GM19463 (cell line): ENCODE measurements around the gene PROM1.
A peak's percentile ranks its signal among the peaks of the same experiment; 100 is the strongest.

ENCODE experiments used
- ATAC-seq: cut with Tn5 transposase; IDR thresholded peaks from one replicate; pipeline ENCODE4 v1.9.1; 2021; ENCODE audit warnings: mild to moderate bottlenecking, moderate library complexity; ENCODE audit not compliant: unreplicated experiment

The PROM1 gene

DNA sequence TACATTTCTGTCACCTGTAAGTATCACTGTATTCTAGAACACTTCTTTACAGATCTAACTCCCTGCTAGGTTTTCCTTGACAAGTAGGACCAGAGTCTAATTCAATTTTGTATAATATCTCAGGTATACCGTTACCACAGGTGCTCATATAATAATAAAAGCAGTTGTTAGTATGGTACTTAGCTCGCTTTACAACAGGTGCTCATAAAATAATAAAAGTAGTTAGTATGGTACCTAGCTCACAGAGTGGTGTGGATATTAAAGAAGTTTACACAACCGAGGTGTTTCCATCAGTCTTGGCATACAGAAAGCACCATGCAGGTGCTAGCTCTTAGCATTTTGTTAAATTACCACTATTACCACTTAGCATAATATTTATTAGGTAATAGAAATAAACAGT, 88.0 kb downstream of the PROM1 start:
- ATAC-seq, result no peak

DNA sequence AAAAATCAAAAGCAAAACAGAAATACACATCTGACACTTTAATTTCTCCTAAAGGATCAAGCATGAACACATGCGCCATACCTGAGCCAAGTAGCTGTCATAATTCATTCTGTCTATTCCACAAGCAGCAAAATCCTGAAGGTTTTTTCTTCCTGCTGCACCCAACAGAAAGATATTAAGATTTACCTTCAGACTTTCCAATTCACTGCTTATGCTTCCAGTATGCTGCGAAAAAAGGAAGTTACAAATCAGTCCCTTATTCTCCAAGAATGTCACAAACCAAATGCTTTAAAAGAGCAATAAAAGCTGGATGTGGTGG, 91.7 kb downstream of the PROM1 start:
- ATAC-seq, result no peak

DNA sequence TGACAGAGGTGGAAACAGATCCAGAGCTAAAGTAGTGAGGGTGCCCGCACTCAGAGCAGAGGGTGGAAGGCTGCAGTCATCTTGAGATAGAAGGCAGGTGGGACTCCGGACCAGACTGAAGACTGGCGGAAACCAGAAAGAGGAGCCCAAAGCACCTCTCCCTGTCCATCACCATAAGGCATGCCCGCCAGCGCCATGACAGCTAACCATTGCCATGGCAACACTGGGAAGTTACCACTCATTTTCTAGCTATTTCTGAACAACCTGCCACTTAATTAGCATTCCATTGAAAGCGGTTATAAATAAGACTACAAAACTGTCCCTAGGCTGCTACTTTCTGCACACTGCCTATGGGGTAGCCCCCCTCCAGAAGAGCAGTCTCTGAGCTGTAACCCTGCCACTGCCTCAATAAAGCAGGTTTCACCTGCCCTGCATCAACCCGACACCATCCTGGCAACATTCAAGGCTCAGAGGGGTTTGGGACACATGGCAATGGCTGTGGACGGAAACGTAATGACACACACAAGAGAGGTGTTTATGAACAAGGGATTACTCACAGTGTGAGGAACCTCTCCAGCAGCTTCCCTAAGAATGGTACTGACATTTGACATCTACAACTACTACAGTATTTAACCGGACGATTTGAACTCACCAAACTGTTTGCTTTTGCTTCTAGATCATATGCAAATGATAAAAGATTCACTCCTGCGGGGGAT, 93.1 kb downstream of the PROM1 start:
- no peak for ATAC-seq

DNA sequence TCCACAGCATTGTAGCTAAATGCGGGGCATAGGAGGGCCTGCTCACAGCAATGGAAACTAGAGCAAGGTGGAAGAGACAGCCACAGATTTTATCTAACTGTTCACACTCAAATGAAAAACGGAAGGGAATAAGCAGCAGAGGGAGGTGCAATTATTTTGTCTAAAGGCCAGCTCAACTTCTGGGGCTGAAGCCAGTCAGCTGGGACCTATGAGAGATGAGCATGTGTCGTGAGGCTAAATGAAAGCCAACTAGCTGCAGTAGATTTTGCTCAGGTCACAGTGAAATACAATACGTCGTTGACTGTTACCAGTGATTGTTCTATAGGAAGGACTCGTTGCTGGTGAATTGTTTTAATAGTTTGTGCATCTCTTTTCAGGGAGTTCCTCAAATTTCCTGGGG, 94.4 kb downstream of the PROM1 start:
- ATAC-seq, result no peak

DNA sequence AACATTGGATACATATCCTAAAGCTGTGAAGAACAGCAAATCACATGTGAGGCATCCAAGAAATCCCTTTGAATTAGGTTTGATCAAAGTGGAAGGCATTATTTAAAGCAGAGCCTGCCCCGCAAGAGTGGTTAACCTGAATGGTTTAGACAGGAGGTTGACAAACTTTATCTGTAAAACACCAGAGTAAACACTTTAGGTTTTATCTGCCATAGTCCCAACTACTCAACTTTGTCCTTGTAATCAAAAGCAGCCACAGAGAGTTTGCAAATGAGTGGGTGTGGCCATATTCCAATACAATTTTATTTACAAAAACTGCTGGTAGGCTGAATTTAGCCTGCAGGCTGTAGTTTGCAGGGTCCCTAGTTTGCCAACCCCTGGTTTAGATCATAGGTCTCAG, 95.6 kb downstream of the PROM1 start:
- no peak for ATAC-seq

DNA sequence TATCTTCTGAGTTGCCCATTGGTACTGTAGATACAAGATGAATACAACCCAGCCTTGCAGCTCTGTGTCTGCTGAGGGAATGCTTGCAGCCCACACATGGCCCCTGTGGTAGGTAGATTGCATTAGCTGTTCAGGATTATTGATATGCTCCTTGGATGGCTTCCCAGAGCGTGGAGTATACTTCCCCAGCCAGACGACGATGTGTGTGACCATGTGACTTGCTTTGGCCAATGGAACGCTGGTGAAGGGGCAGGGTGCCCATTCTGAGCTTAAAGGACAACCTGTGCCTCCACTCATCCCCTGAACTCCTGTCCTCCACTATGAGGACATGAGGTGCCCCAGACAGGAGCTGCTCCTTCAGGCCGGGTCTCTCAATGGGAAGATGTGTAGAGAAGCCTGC, 96.9 kb downstream of the PROM1 start:
- no peak for ATAC-seq

DNA sequence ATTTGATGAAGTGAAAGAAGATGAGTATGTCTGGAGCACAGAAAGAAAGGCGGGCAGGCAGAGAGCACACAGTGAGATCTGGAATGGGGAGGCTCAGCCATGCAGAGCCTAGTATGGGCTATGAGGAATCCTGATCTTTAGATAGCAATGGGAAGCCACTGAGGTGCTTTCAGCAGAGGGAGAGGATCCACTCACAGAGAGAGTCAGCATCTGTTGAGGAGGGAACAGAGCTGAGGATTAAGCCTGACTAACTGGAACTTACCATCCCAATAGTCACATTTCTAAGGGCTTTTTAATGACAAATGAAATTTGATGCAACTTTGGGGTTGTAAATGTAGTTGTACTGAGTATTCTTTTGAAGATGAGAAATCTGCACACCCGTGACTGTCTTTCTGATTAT, 100.2 kb downstream of the PROM1 start:
- no peak for ATAC-seq

DNA sequence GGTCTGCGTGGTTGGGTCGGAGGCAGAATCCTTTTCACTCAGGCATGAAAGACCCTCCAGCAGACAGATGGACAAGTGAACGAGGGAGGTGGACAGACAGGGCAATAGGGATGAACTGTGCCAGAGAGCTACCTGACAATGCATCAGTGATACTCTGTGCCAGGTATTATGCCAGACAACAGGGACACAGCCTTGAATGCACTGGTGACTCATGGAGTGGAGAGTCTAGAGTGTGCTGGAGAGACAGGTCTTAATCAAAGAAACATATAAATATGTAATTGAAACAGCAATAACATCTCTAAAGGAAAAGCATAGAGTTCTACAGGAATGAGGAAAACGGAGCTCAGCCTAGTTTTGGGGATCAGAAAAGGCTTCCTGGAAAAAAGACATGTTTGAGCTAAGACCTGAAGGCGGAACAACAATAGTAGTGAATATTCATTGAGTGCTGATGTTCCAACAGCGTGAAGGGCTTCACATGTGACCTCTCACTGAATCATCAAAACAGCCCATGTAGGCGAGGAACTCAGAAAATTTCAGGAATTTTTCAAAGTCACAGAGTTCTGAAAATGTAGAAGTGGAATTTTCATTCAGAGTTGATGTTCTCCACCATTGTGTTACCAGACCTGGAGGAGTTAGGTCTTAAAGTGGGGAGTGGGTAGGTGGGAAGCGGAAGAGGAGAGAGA, 100.8 kb downstream of the PROM1 start:
- no peak for ATAC-seq

DNA sequence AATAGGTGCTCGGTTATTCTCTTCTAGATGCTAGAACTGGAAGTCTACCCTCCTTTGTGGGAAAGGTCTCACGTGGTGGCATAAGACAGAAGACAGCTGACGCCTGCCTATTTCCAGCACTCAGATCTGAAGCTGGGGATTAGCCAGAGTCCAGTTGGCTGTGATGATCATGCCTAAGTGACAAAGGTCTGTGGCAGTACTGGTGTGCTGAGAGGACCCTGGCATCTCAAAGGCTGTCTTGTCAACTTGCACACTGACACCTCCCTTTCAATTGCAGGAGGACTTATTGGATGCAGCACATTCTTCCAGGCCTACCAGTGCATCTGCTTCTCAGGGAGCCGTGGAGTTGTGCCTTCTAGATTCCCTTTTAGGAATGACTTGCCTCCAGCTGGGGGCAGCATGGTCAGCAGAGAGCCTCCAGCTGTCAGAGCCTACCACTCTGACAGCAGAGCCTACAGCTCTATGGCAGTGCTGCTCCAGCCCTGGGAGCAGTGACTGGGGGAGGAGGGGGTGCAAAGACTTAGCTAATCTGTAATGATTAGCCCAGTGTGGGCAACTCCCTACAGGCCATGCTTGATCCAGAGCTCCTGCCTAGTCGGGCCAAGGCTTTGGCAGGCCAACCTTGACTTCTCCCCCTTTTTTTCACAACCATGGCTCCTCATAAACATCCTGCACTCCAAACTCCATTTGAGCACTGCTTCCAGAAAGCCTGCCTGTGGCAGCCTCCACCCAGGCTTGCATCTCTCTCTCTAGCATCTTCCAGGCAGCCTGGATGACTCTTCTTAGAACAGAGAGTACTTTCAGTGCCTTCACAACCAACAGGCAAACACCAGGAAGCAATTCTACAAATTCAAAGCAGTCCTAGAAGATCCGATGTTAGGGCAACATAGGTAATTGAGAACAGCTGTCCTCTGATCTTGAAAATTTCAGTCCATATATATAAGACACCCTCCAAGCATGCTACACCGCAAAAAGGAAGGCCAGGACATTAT, 107.1 kb downstream of the PROM1 start:
- ATAC-seq, result no peak

DNA sequence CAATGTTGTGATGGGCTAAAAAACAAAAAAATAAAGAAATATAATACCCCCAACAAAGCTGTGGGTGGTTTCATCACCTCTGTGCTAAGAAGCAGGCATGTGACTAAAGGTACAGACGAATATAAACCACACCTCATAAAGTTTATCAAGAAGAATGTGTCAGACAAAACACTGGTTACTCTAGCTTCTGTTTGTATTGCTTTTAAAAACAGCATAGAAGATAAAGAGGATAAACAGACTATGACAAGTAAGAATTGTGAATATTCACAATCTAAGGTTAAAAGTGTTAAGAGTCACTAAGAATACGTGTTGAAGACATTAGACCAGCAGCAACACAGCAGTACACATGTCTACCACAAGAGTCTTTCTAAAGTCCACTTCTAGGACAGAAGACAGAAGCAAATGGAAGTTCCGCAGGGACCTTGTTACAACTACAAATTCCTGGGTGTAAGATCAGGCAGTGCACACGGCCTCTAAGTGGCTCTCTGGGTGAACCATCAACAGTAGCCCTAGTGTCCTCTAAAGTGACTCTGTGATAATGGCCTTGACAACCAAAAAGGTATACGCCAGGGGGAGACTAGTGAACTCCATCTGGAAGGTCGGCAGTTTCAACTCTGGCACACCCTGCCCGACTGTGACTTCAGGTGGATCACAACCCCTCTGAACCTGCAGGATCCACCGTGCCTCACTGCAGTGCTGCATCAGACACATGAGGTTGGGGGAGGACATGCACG, 112.6 kb downstream of the PROM1 start:
- no peak for ATAC-seq

DNA sequence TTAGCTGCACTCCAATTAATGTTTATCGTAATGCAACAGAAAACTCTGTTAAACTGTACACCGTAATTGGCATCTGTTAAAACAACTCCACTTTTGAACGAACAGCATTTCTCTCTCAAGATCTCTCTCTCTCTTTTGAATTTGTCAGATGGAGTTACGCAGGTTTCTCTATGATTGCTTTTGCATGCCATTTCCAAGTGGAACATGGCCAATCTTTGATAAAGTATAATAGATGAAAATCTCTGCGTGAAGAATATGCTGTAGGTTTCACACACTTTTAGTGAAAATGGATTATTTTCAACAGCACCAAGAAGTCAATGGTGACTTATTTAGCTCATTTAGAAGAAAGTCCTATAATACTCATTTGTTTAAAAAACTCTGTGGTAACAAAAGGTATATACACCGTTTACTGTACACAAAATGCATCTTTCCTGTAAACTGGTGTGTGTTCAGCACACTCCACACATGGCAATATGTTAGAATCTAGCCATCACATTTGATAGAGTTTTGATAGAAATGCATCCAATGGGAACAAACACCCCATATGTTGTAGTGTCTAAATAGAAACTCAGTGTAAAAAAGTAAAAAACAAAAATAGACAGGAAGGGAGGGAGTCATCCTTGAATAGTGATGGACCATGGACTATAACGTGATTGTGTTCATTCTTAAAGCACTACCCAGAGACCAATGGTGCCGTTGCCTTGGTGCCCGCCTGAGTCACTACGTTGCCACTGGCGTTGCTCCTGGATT, 115.1 kb downstream of the PROM1 start:
- no peak for ATAC-seq

DNA sequence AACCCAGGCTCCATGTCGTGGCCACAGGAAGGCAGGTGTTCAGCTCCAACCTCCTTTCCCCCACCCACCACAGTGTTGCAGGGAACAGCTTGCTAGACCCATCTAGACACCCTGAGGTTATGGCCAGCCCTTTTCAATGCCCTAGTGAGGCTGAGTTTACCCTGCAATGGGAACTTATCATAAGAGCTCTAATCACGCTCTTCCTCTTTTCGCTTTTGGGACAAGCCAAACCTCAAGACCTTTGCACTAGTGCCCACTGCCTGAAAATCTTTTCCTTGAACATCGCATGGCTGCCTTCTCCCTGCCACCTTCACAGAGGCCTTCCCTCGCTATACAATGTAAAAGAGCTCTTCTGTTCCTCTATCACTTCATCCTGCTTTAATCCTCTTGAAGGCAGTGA, 118.5 kb downstream of the PROM1 start:
- ATAC-seq, result no peak

DNA sequence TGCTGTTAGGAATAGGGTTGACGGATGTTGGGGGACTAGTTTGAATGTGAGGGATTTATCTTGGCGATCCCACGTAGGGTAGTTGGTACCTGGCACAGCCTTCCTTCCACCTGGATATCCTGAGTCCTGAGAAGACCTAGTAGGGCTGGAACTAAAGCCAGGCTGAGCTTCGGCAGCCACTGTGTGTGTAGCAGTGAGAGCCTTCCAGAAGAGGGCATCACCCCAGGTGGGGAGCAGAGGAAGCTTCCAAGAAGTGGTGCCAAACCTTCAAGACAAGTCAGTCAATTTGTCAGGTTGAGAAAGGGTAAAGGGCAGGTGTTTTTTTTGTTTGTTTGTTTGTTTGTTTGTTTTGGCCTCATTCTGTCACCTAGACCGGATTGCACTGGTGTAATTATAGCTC, 119.7 kb downstream of the PROM1 start:
- no peak for ATAC-seq

DNA sequence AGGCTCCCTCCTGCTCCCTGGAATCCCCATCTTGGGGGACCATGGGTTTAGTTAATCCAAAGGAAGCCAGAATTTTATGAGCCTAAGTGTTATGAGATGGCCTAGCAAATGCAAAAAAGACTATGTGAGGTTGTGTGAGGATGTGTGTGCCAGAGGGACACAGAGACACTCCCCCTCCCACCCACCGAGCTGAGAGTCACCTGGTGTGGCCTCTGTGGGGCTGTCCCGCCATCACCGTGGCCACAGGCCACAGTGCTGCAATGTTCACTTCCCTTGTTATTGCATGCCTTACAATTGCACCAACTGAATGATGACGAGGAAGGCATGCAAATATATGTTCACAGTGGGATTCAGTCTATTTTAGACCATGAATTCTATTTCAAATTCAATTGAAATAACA, 120.2 kb downstream of the PROM1 start:
- peak; percentile 75 for ATAC-seq

DNA sequence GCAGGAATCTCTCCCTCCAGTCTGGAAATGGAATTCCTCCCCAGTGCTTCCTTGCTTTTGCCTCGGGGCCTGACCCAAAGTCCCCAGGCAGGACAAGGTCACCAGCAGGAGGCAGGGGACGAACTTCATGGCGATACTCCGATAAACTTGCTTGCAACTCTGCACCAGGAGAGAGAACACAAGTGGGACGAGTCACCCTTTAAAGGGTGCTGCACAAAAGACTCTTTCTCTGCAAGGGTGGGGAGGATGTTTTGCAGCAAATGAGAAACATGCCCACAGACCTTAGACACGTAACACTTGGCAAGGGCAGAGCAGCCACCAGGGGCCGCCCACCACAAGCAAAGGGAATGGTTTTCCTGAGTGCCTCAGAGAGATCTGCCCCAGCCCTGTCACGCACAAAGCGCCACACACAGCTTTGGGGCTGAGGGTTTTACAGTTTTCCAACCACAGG, 120.8 kb downstream of the PROM1 start, which contains the start of gene FGFBP2:
Gene FGFBP2 (minus strand): TSS at position 175 of the 451 bp plus-strand sequence. CDS start 46 bp downstream, at position 129.
- ATAC-seq, result peak; percentile 67

DNA sequence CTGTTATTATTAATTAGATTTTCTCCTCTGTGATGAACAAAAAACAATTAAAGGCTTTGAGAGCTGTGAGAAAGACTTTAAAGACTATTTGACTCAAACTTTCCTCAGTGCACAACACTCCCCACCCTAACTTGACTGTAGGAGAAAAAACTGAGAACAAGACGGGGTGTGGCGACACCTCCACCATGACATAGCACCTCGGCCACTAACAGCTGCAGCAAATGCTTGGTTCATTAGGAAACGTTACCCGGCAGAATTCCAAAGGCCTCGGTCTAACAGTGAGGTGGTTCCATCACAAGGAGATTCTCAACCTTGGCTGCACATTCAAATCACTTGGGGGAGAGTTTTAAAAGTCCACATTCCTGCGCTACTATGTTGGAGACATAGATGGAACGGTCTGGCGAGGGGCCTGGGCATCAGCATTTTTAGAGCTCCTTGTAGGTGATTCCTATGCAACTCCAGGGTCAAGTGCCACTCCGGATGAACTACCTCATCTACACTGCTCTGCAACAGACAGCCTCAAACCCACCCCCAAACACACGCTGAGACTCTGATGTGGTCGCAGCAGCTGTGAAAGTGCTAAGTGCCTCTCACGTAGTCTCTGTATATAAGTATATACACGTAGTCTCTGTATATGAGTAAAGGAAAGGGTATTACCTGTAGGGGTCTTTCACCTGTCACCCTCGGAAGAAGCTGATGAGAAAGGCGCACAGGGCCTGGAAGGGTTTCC, 121.9 kb downstream of the PROM1 start:
- no peak for ATAC-seq

DNA sequence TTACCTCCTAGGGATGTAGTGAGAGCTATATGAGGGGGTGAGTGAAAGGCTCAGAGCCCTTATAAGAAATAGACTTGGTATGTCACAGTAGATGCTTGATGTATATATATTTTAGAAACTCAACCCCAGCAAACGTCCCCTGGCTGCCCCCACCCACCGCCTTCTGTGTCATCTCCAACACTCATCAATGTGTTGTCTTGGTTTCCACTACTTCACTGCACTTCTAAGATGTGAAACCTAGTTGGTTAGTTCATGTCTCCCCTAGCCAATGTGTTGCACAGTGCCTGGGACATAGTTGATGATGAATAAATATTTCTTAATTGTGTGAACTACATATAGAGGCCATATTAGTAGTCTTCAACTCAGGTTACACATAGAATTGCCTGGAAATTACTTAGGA, 125.3 kb downstream of the PROM1 start:
- no peak for ATAC-seq

DNA sequence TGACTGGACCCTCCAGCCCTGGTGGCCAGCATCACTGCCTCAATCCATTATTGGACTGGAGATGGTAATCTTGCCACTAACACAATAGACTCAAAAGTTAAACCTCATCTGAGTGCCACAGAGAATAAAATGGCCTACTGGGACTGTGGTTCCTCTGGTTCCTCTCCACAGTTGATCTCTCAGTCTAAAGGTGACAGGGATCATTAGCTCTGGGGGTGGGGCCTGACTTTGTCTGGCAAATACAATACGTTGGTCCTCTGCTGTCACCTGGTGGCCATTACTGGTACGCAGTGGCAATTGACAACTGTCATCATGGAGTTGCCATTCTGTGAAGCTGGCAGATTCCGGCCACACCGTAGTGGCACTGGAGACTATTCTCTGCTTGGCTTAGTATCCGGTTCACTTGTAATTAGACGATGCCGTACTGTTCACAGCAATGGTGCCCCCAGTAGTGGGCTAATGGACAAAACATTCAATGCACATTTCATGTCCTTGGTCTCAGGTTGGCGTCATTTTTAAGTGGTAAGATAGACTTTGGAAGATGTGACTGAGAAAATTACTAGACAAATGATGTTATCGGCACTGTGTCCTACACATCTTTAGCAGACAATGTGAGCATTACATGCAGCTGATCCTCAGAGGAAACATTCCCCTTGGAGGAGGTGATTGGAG, 127.5 kb downstream of the PROM1 start:
- ATAC-seq, result peak; percentile 89

DNA sequence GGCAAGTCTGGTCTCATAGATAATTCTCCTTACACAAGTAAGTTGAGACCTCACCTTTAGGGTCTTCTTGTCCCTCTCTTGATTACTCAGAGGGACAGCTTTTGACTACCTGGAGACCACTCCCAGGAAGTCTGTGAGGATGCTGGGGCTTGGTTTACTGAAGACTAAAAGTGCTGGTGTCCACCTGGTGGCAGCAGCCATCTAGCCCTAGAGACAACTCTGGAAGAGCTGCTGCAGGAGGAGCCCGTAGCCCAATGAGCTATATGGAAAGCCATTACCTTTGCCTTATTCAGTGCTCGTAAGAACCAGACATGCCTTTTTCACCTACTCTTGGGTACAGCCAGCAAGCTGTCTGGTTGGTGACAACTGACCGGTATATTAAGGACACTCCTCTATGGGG, 128.2 kb downstream of the PROM1 start:
- no peak for ATAC-seq
